K562 (cell line): ENCODE results near the gene PRKD2. TPM values are rescaled to one million over a fixed set of nuclear protein-coding genes. Genes with fewer than 3 reads are reported as not detected.

Source experiments
- CBX5 ChIP-seq: IDR thresholded peaks from 2 replicates; pipeline ENCODE4 v1.6.1; 2014; ENCODE audit warnings: low read depth, borderline replicate concordance
- CEBPZ ChIP-seq: fragments of 150-350 bp; IDR thresholded peaks from 2 replicates; pipeline ENCODE4 v1.6.1; 2014; ENCODE audit warnings: low read depth, mild to moderate bottlenecking, low read length, borderline replicate concordance
- HNRNPL ChIP-seq: fragments of 200-400 bp; formaldehyde crosslinking; IDR thresholded peaks from 2 replicates; pipeline ENCODE4 v1.6.1; 2017; ENCODE audit warnings: low read depth, mild to moderate bottlenecking, low read length
- HOMEZ ChIP-seq: fragments of 250-450 bp; sonication (Bioruptor Pico); IDR thresholded peaks from 2 replicates; pipeline ENCODE4 v1.4.0; 2020; ENCODE audit warnings: mild to moderate bottlenecking, moderate library complexity
- polyA plus RNA-seq, 8 experiments: library from polyadenylated mRNA; depleted of rRNA in 4 of 8; stranded (reverse) in 5 of 8; unstranded in 3 of 8; fragments of >200 nt; fragmentation: Nextera tagmentation in 2 of 8; fragmentation: Illumina TruSeq in 1 of 8; extraction: Ambion mirVana in 2 of 8; extraction: Trizol in 1 of 8; gene quantifications; 2 replicates each; pipeline versions ENCODE4 v1.2.1 to v1.2.3, GENCODE V29; 2011 to 2014; ENCODE audit warnings: inconsistent platforms in 1 of 8, missing spikeins in 1 of 8
- total RNA-seq, 7 experiments: library from RNA; depleted of rRNA in 6 of 7; stranded (reverse); fragments of >200 nt in 6 of 7; fragmentation: Illumina TruSeq in 2 of 7; extraction: Trizol in 2 of 7; gene quantifications; 2 replicates each; pipeline versions ENCODE4 v1.2.1 to v1.2.3, GENCODE V29; 2011 to 2021; ENCODE audit warnings: low replicate concordance in 1 of 7

Gene PRKD2
- total and polyA plus RNA-seq, 9 of the 15 experiments (the other 6 are each of a cell fraction or from before 2014, with no cell fraction given), result 1.8 to 60.0 (median 15.0) TPM

- 0 out of 2 replicates have a peak, but pooled peaks have one; percentile 55 for TF ChIP-seq CEBPZ
- TF ChIP-seq HNRNPL, result no peak
- TF ChIP-seq CBX5, result no peak
- no peak for TF ChIP-seq HOMEZ
- TF ChIP-seq, all 486 proteins: peak for 57
Measured at GRCh38 chr19:46661020-46661731, 55.7 kb downstream of the PRKD2 start, which contains the start of gene DACT3 (continued).
